TTC549 (cell line): ENCODE data around the gene RNU6-9.

ENCODE experiments used
- FAIRE-seq: peaks from 2 replicates; lab custom pipeline; 2012; peaks lifted over from hg19 to GRCh38; lab: Jason Lieb, UNC

RNU6-9 gene

GRCh38 chr19:919199-920050 is 26.1 kb downstream of the RNU6-9 start:
- FAIRE-seq, result no peak

GRCh38 chr19:920051-920864 is 27.0 kb downstream of the RNU6-9 start:
- FAIRE-seq, result no peak

- no peak for FAIRE-seq
These were observed 31.3 kb downstream of the RNU6-9 start for GRCh38 chr19:924553-925086.

- FAIRE-seq, result no peak
These were observed 31.8 kb downstream of the RNU6-9 start for GRCh38 chr19:925087-925525.

- FAIRE-seq, result no peak
These were observed 32.4 kb downstream of the RNU6-9 start, which contains the start of gene ARID3A for GRCh38 chr19:925526-926322. ARID3A (plus strand) TSS chr19:926035; CDS start chr19:929529, 3,494 bp downstream.

GRCh38 chr19:926323-926588 is 33.0 kb downstream of the RNU6-9 start:
- no peak for FAIRE-seq

- FAIRE-seq, result no peak
These were observed 33.5 kb downstream of the RNU6-9 start for GRCh38 chr19:926589-927350.

GRCh38 chr19:927351-927779 is 34.1 kb downstream of the RNU6-9 start:
- FAIRE-seq, result no peak

- no peak for FAIRE-seq
These were observed 34.6 kb downstream of the RNU6-9 start for GRCh38 chr19:927780-928401.

- no peak for FAIRE-seq
These were observed 35.4 kb downstream of the RNU6-9 start for GRCh38 chr19:928471-929202.

GRCh38 chr19:929203-929890 is 36.1 kb downstream of the RNU6-9 start:
- FAIRE-seq, result no peak

- FAIRE-seq, result no peak
These were observed 36.6 kb downstream of the RNU6-9 start for GRCh38 chr19:929891-930258.

- FAIRE-seq, result no peak
These were observed 38.8 kb downstream of the RNU6-9 start for GRCh38 chr19:931860-932647.

GRCh38 chr19:932648-933552 is 39.6 kb downstream of the RNU6-9 start:
- no peak for FAIRE-seq

- FAIRE-seq, result no peak
These were observed 40.2 kb downstream of the RNU6-9 start for GRCh38 chr19:933553-933882.

- no peak for FAIRE-seq
These were observed 41.0 kb downstream of the RNU6-9 start for GRCh38 chr19:934197-934840.

- no peak for FAIRE-seq
These were observed 41.7 kb downstream of the RNU6-9 start for GRCh38 chr19:934865-935479.
